K562 (cell line): ENCODE results near the gene CDC42BPB. TPM values are rescaled to one million over a fixed set of nuclear protein-coding genes. Genes with fewer than 3 reads are reported as not detected.

Experiments used
- ATAC-seq: fragments of 200-7000 bp; cut with Tn5 transposase; 3 replicates; pipeline ENCODE4 v1.9.1; 2020; ENCODE audit warnings: moderate library complexity
- BruUV-seq: library from RNA; stranded (reverse); fragments of 400-500 nt; replicated peaks from 2 replicates; lab custom pipeline; 2021; lab: Mats Ljungman, UMichigan
- CTCF ChIA-PET: fragments of 300-600 bp; formaldehyde crosslinking; extraction: SDS; loops from one replicate; lab custom pipeline; 2021; ENCODE audit warnings: low intra/inter-chr PET ratio; lab: Yijun Ruan, JAX
- POLR2A ChIA-PET: fragments of 300-600, 350-650 bp; sonication (Branson Sonifier 250); formaldehyde crosslinking; extraction: SDS; loops from one replicate; lab custom pipeline; 2021; ENCODE audit warnings: antibody characterized with exemption, inconsistent platforms; lab: Yijun Ruan, JAX
- DNase-seq, 4 experiments: peaks; one replicate each; pipeline versions ENCODE4 v3.0.0 to v3.0.0-alpha.2; 2011 to 2018; ENCODE audit warnings: low spot score in 3 of 4, mixed read lengths in 3 of 4; ENCODE audit errors: extremely low read depth in 1 of 4
- FAIRE-seq: peaks from 2 replicates; lab custom pipeline; 2011; peaks lifted over from hg19 to GRCh38; lab: Jason Lieb, UNC
- H2AFZ ChIP-seq: 2 replicates; pipeline ENCODE4 v1.6.0; 2011; ENCODE audit warnings: low read depth, low read length, control low read depth, inconsistent platforms
- H3K27ac ChIP-seq: fragments of 200-600 bp; 3 replicates; pipeline ENCODE4 v1.8.0; 2011; ENCODE audit warnings: low read depth, mild to moderate bottlenecking, control low read depth, inconsistent platforms, low read length, moderate library complexity, mixed read lengths; ENCODE audit errors: extremely low read depth
- H3K27me3 ChIP-seq, 2 experiments: fragments of 300-600 bp in 1 of 2; 2 replicates in 1 of 2; 3 replicates in 1 of 2; pipeline versions ENCODE4 v1.6.0 to v1.8.0; 2011; ENCODE audit warnings: inconsistent platforms in 2 of 2, low read length in 2 of 2, mild to moderate bottlenecking in 1 of 2, mixed read lengths in 1 of 2, moderate library complexity in 1 of 2; ENCODE audit not compliant: control insufficient read depth in 2 of 2, insufficient read depth in 2 of 2
- H3K36me3 ChIP-seq: fragments of 300-600 bp; 3 replicates; pipeline ENCODE4 v1.8.0; 2011; ENCODE audit warnings: mild to moderate bottlenecking, low read length, inconsistent platforms; ENCODE audit not compliant: control insufficient read depth, insufficient read depth
- H3K4me1 ChIP-seq, 2 experiments: fragments of 200-600 bp in 1 of 2; replicated peaks in 1 of 2; 2 replicates in 1 of 2; 3 replicates in 1 of 2; pipeline versions ENCODE4 v1.5.1 to v1.8.0; 2011; ENCODE audit warnings: inconsistent platforms in 2 of 2, low read length in 2 of 2, mild to moderate bottlenecking in 1 of 2, mixed read lengths in 1 of 2, moderate library complexity in 1 of 2; ENCODE audit not compliant: control insufficient read depth in 2 of 2, insufficient read depth in 2 of 2
- H3K4me2 ChIP-seq: 2 replicates; pipeline ENCODE4 v1.6.1; 2011; ENCODE audit warnings: low read length, control low read depth, inconsistent platforms, mixed read lengths; ENCODE audit not compliant: insufficient read depth
- H3K4me3 ChIP-seq: fragments of 200-600 bp; sonication (generic), shearing (Covaris generic); 2 replicates; pipeline ENCODE4 v1.5.1; 2016; ENCODE audit warnings: control low read depth, inconsistent platforms
- H3K79me2 ChIP-seq: fragments of 200-600 bp; 3 replicates; pipeline ENCODE4 v1.8.0; 2011; ENCODE audit warnings: low read length, inconsistent platforms; ENCODE audit not compliant: control insufficient read depth, insufficient read depth
- H3K9ac ChIP-seq, 2 experiments: 2 replicates each; pipeline versions ENCODE4 v1.6.0 to v1.6.1; 2011; ENCODE audit warnings: low read depth in 2 of 2, low read length in 2 of 2, control low read depth in 1 of 2, inconsistent platforms in 1 of 2, mild to moderate bottlenecking in 1 of 2, mixed read lengths in 1 of 2; ENCODE audit not compliant: insufficient read depth in 1 of 2
- H3K9me1 ChIP-seq: one replicate; pipeline ENCODE4 v1.6.0; 2011; ENCODE audit warnings: inconsistent platforms, mild to moderate bottlenecking, low read length, moderate library complexity; ENCODE audit not compliant: control insufficient read depth, insufficient read depth
- H3K9me3 ChIP-seq: replicated peaks from 2 replicates; pipeline ENCODE4 v1.5.1; 2011; ENCODE audit warnings: low read depth, low read length, inconsistent platforms; ENCODE audit not compliant: control insufficient read depth, insufficient read depth
- H4K20me1 ChIP-seq: replicated peaks from 2 replicates; pipeline ENCODE4 v1.6.1; 2011; ENCODE audit warnings: low read length, inconsistent platforms, mixed read lengths; ENCODE audit not compliant: control insufficient read depth, insufficient read depth
- GABPB1 ChIP-seq: sonication (generic); formaldehyde crosslinking; IDR thresholded peaks from 2 replicates; pipeline ENCODE4 v1.8.0; 2022; ENCODE audit warnings: mild to moderate bottlenecking, missing genetic modification reagents
- HDAC3 ChIP-seq: fragments of 450-650 bp; IDR thresholded peaks from 2 replicates; pipeline ENCODE4 v1.6.1; 2018; ENCODE audit warnings: borderline replicate concordance, mild to moderate bottlenecking, moderate library complexity; ENCODE audit not compliant: partially characterized antibody
- HNRNPUL1 ChIP-seq: fragments of 200-400 bp; formaldehyde crosslinking; IDR thresholded peaks from 2 replicates; pipeline ENCODE4 v1.6.1; 2017; ENCODE audit warnings: low read length
- NEUROD1 ChIP-seq: fragments of 150-350 bp; IDR thresholded peaks from 2 replicates; pipeline ENCODE4 v1.6.1; 2014; ENCODE audit warnings: borderline replicate concordance, low read length, low read depth; ENCODE audit not compliant: partially characterized antibody
- ZNF197 ChIP-seq: fragments of 200-800 bp; sonication (Bioruptor generic); IDR thresholded peaks from 2 replicates; pipeline ENCODE4 v1.6.1; 2016; ENCODE audit warnings: low read depth, missing genetic modification characterization, missing compliant biosample characterization
- ZNF212 ChIP-seq: fragments of 450-650 bp; formaldehyde crosslinking; IDR thresholded peaks from 2 replicates; pipeline ENCODE4 v1.4.0; 2020; ENCODE audit warnings: mild to moderate bottlenecking
- WGBS: fragments of 100-300 bp; shearing (Covaris generic); methylation state at CpG from one replicate; pipeline ENCODE4 v1.1.6; 2016; ENCODE audit warnings: low coverage, mixed read lengths; ENCODE audit not compliant: insufficient coverage; ENCODE audit errors: missing lambda C conversion rate; 5-methylcytosine and 5-hydroxymethylcytosine counted together
- in situ Hi-C: fragments of 300-500 bp; cut with MboI; formaldehyde crosslinking; loops from 4 replicates; pipeline ENCODE4 v1.15.0; 2018; ENCODE audit warnings: inconsistent platforms, mixed read lengths
- intact Hi-C: fragments of 100-400 bp; cut with micrococcal nuclease; formaldehyde crosslinking; loops from 2 replicates; pipeline ENCODE4 v1.14.2; 2022
- polyA plus RNA-seq, 8 experiments: library from polyadenylated mRNA; depleted of rRNA in 4 of 8; stranded (reverse) in 5 of 8; unstranded in 3 of 8; fragments of >200 nt; fragmentation: Nextera tagmentation in 2 of 8; fragmentation: Illumina TruSeq in 1 of 8; extraction: Ambion mirVana in 2 of 8; extraction: Trizol in 1 of 8; gene quantifications; 2 replicates each; pipeline versions ENCODE4 v1.2.1 to v1.2.3, GENCODE V29; 2011 to 2014; ENCODE audit warnings: inconsistent platforms in 1 of 8, missing spikeins in 1 of 8
- total RNA-seq, 7 experiments: library from RNA; depleted of rRNA in 6 of 7; stranded (reverse); fragments of >200 nt in 6 of 7; fragmentation: Illumina TruSeq in 2 of 7; extraction: Trizol in 2 of 7; gene quantifications; 2 replicates each; pipeline versions ENCODE4 v1.2.1 to v1.2.3, GENCODE V29; 2011 to 2021; ENCODE audit warnings: low replicate concordance in 1 of 7
- TF ChIP-seq, protein P1 (sequence below): sonication (generic); formaldehyde crosslinking; IDR thresholded peaks from 2 replicates; pipeline ENCODE4 v1.8.1; 2023; ENCODE audit warnings: mild to moderate bottlenecking, missing genetic modification reagents
- TF ChIP-seq, protein P2 (sequence below): fragments of 250-450 bp; sonication (Bioruptor Pico); IDR thresholded peaks from 2 replicates; pipeline ENCODE4 v1.8.0; 2022; ENCODE audit warnings: moderate library complexity, mild to moderate bottlenecking, inconsistent platforms

Gene CDC42BPB
- total and polyA plus RNA-seq, 9 of the 15 experiments (the other 6 are each of a cell fraction or from before 2014, with no cell fraction given) = 0.07 to 24.3 (median 12.6) TPM

DNA sequence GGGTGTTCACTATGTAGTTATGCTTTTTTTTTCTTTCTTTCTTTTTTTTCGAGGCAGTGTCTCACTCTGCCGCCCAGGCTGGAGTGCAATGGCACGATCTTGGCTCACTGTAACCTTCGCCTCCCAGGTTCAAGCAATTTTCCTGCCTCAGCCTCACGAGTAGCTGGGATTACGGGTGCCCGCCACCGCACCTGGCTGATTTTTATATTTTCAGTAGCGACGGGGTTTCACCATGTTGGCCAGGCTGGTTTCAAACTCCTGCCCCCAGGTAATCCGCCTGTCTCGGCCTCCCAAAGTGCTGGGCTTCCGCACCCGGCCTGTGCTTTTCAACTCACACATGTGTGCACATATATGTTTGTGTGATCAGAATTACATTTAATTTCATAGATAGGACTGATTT is 173.8 kb downstream of the CDC42BPB start (continued):
- TF ChIP-seq, protein P1, sequence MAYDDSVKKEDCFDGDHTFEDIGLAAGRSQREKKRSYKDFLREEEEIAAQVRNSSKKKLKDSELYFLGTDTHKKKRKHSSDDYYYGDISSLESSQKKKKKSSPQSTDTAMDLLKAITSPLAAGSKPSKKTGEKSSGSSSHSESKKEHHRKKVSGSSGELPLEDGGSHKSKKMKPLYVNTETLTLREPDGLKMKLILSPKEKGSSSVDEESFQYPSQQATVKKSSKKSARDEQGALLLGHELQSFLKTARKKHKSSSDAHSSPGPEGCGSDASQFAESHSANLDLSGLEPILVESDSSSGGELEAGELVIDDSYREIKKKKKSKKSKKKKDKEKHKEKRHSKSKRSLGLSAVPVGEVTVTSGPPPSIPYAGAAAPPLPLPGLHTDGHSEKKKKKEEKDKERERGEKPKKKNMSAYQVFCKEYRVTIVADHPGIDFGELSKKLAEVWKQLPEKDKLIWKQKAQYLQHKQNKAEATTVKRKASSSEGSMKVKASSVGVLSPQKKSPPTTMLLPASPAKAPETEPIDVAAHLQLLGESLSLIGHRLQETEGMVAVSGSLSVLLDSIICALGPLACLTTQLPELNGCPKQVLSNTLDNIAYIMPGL = no peak
- no peak for TF ChIP-seq HNRNPUL1

DNA sequence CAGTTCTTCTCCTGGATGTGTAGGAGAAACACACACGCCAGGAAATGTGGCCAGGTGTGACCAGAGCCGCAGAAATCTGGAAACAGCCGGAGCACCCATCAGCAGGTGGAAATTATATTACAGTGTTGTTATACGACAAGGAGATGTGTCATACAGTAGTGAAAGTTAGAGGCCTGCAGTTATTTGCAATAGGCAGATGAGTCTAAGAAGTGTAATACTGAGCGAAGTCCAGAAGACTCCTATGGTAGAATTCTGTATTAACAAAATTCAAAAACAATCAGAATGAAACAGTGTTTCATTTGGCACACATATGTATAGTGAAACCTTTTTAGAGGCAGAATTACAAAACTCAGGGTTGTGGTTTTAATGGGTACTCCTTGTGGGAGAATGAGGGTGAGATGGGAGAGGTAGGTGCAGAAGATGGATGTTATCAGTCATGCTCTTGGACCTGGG is 174.2 kb downstream of the CDC42BPB start:
- no peak overlapping the region for H3K9ac ChIP-seq
- H3K9me3 ChIP-seq = no peaks in the 10 kb centered on the region
- no peaks in the 10 kb centered on the region for H4K20me1 ChIP-seq
- FAIRE-seq (no peak), ATAC-seq (no peak), DNase-seq (no peak)
- no peak for TF ChIP-seq ZNF197 (CRISPR knock-in tag)
- TF ChIP-seq ZNF212 (CRISPR knock-in tag) = no peak
- no peak for TF ChIP-seq GABPB1 (CRISPR knock-in tag)
- TF ChIP-seq, protein P2, sequence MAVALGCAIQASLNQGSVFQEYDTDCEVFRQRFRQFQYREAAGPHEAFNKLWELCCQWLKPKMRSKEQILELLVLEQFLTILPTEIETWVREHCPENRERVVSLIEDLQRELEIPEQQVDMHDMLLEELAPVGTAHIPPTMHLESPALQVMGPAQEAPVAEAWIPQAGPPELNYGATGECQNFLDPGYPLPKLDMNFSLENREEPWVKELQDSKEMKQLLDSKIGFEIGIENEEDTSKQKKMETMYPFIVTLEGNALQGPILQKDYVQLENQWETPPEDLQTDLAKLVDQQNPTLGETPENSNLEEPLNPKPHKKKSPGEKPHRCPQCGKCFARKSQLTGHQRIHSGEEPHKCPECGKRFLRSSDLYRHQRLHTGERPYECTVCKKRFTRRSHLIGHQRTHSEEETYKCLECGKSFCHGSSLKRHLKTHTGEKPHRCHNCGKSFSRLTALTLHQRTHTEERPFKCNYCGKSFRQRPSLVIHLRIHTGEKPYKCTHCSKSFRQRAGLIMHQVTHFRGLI (CRISPR knock-in tag) = no peak
- no peak for TF ChIP-seq NEUROD1
- no peak for TF ChIP-seq HDAC3
- BruUV-seq = no TSS peak
- H3K4me1 ChIP-seq = no peaks in the 10 kb centered on the region
- in situ Hi-C loops (no loop called here), intact Hi-C loops (no loop called here)
- no peaks in the 10 kb centered on the region for H3K79me2 ChIP-seq
- ChIA-PET CTCF (no interaction called here), POLR2A (no interaction called here)
- H3K4me2 ChIP-seq = no peak overlapping the region
- no peak overlapping the region for H3K27ac ChIP-seq
- H3K9me1 ChIP-seq = no peaks in the 10 kb centered on the region
- H3K27me3 ChIP-seq = no peaks in the 10 kb centered on the region
- no peak overlapping the region for H2AFZ ChIP-seq
- peaks cover 8% of the 10 kb centered on the region; the same call in 2 of the 3 replicates for H3K36me3 ChIP-seq
- no peak overlapping the region for H3K4me3 ChIP-seq
- WGBS = 86% methylated on average over 5 of the region's 5 CpGs

Other genes with a start within 250 kb of the CDC42BPB start
- 0.04 and 0.14 TPM in 2 replicates for gene AMN, start 134.9 kb downstream of the CDC42BPB start, total RNA-seq (2014; rRNA removed)
- not detected in 2 replicates for gene AMN, start 134.9 kb downstream of the CDC42BPB start, total RNA-seq (2014; rRNA removed; fragmentation: Illumina TruSeq; extraction: Trizol)
- not detected in 2 replicates for gene AMN, start 134.9 kb downstream of the CDC42BPB start, total RNA-seq (2015; rRNA removed; fragmentation: Illumina TruSeq; extraction: Trizol)
- 0.04 and 0.09 TPM in 2 replicates for gene AMN, start 134.9 kb downstream of the CDC42BPB start, total RNA-seq (2021)
- gene AMN, start 134.9 kb downstream of the CDC42BPB start, polyA plus RNA-seq (2011; rRNA removed) = not detected in 2 replicates
- not detected in 2 replicates for gene AMN, start 134.9 kb downstream of the CDC42BPB start, polyA plus RNA-seq (2014; fragmentation: Illumina TruSeq; extraction: Trizol)
- not detected for gene AMN, start 134.9 kb downstream of the CDC42BPB start, polyA plus RNA-seq (2014; fragmentation: Nextera tagmentation; extraction: Ambion mirVana)
- not detected in 2 replicates for gene AMN, start 134.9 kb downstream of the CDC42BPB start, polyA plus RNA-seq (2014; rRNA removed)
- not detected in 2 replicates for gene LBHD2, start 26.7 kb upstream of the CDC42BPB start, total RNA-seq (2014; rRNA removed)
- gene LBHD2, start 26.7 kb upstream of the CDC42BPB start, total RNA-seq (2014; rRNA removed; fragmentation: Illumina TruSeq; extraction: Trizol) = not detected in 2 replicates
- not detected in 2 replicates for gene LBHD2, start 26.7 kb upstream of the CDC42BPB start, total RNA-seq (2015; rRNA removed; fragmentation: Illumina TruSeq; extraction: Trizol)
- not detected in 2 replicates for gene LBHD2, start 26.7 kb upstream of the CDC42BPB start, total RNA-seq (2021)
- gene LBHD2, start 26.7 kb upstream of the CDC42BPB start, polyA plus RNA-seq (2011; rRNA removed) = not detected in 2 replicates
- not detected in 2 replicates for gene LBHD2, start 26.7 kb upstream of the CDC42BPB start, polyA plus RNA-seq (2014; fragmentation: Illumina TruSeq; extraction: Trizol)
- not detected for gene LBHD2, start 26.7 kb upstream of the CDC42BPB start, polyA plus RNA-seq (2014; fragmentation: Nextera tagmentation; extraction: Ambion mirVana)
- gene LBHD2, start 26.7 kb upstream of the CDC42BPB start, polyA plus RNA-seq (2014; rRNA removed) = not detected in 2 replicates
- 3.5 and 5.6 TPM in 2 replicates for gene EXOC3L4, start 37.2 kb upstream of the CDC42BPB start, total RNA-seq (2014; rRNA removed)
- 0.33 TPM in 1 of 2 replicates, not detected in the other for gene EXOC3L4, start 37.2 kb upstream of the CDC42BPB start, total RNA-seq (2014; rRNA removed; fragmentation: Illumina TruSeq; extraction: Trizol)
- gene EXOC3L4, start 37.2 kb upstream of the CDC42BPB start, total RNA-seq (2015; rRNA removed; fragmentation: Illumina TruSeq; extraction: Trizol) = 0.83 and 1.6 TPM in 2 replicates
- 5.4 and 6.7 TPM in 2 replicates for gene EXOC3L4, start 37.2 kb upstream of the CDC42BPB start, total RNA-seq (2021)
- gene EXOC3L4, start 37.2 kb upstream of the CDC42BPB start, polyA plus RNA-seq (2011; rRNA removed) = 1.1 and 2.0 TPM in 2 replicates
- 0.25 and 0.97 TPM in 2 replicates for gene EXOC3L4, start 37.2 kb upstream of the CDC42BPB start, polyA plus RNA-seq (2014; fragmentation: Illumina TruSeq; extraction: Trizol)
- gene EXOC3L4, start 37.2 kb upstream of the CDC42BPB start, polyA plus RNA-seq (2014; fragmentation: Nextera tagmentation; extraction: Ambion mirVana) = under 1 TPM in 1 of 2 experiments, not detected in 1; 0.10 TPM
- 6.2 and 11.7 TPM in 2 replicates for gene EXOC3L4, start 37.2 kb upstream of the CDC42BPB start, polyA plus RNA-seq (2014; rRNA removed)
- 39.5 and 46.0 TPM in 2 replicates for gene TNFAIP2, start 65.9 kb upstream of the CDC42BPB start, total RNA-seq (2014; rRNA removed)
- gene TNFAIP2, start 65.9 kb upstream of the CDC42BPB start, total RNA-seq (2014; rRNA removed; fragmentation: Illumina TruSeq; extraction: Trizol) = 20.8 and 23.7 TPM in 2 replicates
- 68.6 and 70.2 TPM in 2 replicates for gene TNFAIP2, start 65.9 kb upstream of the CDC42BPB start, total RNA-seq (2015; rRNA removed; fragmentation: Illumina TruSeq; extraction: Trizol)
- 52.7 and 61.2 TPM in 2 replicates for gene TNFAIP2, start 65.9 kb upstream of the CDC42BPB start, total RNA-seq (2021)
- 22.6 and 35.4 TPM in 2 replicates for gene TNFAIP2, start 65.9 kb upstream of the CDC42BPB start, polyA plus RNA-seq (2011; rRNA removed)
- 42.7 and 59.7 TPM in 2 replicates for gene TNFAIP2, start 65.9 kb upstream of the CDC42BPB start, polyA plus RNA-seq (2014; fragmentation: Illumina TruSeq; extraction: Trizol)
- 10 to 100 TPM; 44.6 to 49.7 TPM for gene TNFAIP2, start 65.9 kb upstream of the CDC42BPB start, polyA plus RNA-seq (2014; fragmentation: Nextera tagmentation; extraction: Ambion mirVana)
- gene TNFAIP2, start 65.9 kb upstream of the CDC42BPB start, polyA plus RNA-seq (2014; rRNA removed) = 47.6 and 63.5 TPM in 2 replicates